Neural progenitor cell (in vitro differentiated cells): ENCODE data around the gene ARF6. TPM values are rescaled to one million over a fixed set of nuclear protein-coding genes. Genes with fewer than 3 reads are reported as not detected.

Experiments
- DNase-seq: peaks from one replicate; pipeline ENCODE4 v3.0.0-alpha.2; 2016; ENCODE audit warnings: low spot score
- H2AFZ ChIP-seq: fragments of 200-600 bp; sonication (generic); replicated peaks from 2 replicates; pipeline ENCODE4 v1.6.1; 2016; ENCODE audit warnings: antibody characterized with exemption
- H3F3A ChIP-seq: fragments of 200-600 bp; sonication (generic); 2 replicates; pipeline ENCODE4 v1.6.1; 2016; ENCODE audit warnings: antibody characterized with exemption, low read depth
- H3K27ac ChIP-seq: fragments of 200-600 bp; sonication (generic); 2 replicates; pipeline ENCODE4 v1.5.1; 2016; ENCODE audit warnings: mild to moderate bottlenecking
- H3K27me3 ChIP-seq: fragments of 200-600 bp; sonication (generic); 2 replicates; pipeline ENCODE4 v1.6.1; 2016; ENCODE audit warnings: mild to moderate bottlenecking, moderate library complexity
- H3K36me3 ChIP-seq: fragments of 200-600 bp; sonication (generic); 2 replicates; pipeline ENCODE4 v1.5.1; 2016
- H3K4me1 ChIP-seq: fragments of 200-600 bp; sonication (generic); 2 replicates; pipeline ENCODE4 v1.6.1; 2016; ENCODE audit warnings: mixed run types
- H3K4me2 ChIP-seq: fragments of 200-600 bp; sonication (generic); 2 replicates; pipeline ENCODE4 v1.6.1; 2016
- H3K4me3 ChIP-seq: fragments of 200-600 bp; sonication (generic); 2 replicates; pipeline ENCODE4 v1.5.1; 2016
- H3K79me2 ChIP-seq: fragments of 200-600 bp; sonication (generic); 2 replicates; pipeline ENCODE4 v1.6.1; 2016; ENCODE audit warnings: low read depth
- H3K9ac ChIP-seq: fragments of 200-600 bp; sonication (generic); 2 replicates; pipeline ENCODE4 v1.6.1; 2016
- H3K9me3 ChIP-seq: fragments of 200-600 bp; sonication (generic); 2 replicates; pipeline ENCODE4 v1.5.1; 2016; ENCODE audit warnings: low read depth
- H4K20me1 ChIP-seq: fragments of 200-600 bp; sonication (generic); 2 replicates; pipeline ENCODE4 v1.6.1; 2016; ENCODE audit warnings: low read depth
- H3K27ac Mint-ChIP-seq: 3 replicates; pipeline ENCODE4 v1.8.0; 2021; ENCODE audit warnings: mixed read lengths
- H3K27me3 Mint-ChIP-seq: 2 replicates; pipeline ENCODE4 v1.8.0; 2022; ENCODE audit warnings: low read depth, mild to moderate bottlenecking, inconsistent platforms, moderate library complexity, mixed read lengths; ENCODE audit not compliant: insufficient read depth
- H3K36me3 Mint-ChIP-seq: 3 replicates; pipeline ENCODE4 v1.8.0; 2021; ENCODE audit warnings: mixed read lengths
- H3K4me1 Mint-ChIP-seq: 3 replicates; pipeline ENCODE4 v1.8.0; 2021; ENCODE audit warnings: mixed read lengths
- H3K4me3 Mint-ChIP-seq: 3 replicates; pipeline ENCODE4 v1.8.0; 2021; ENCODE audit warnings: mild to moderate bottlenecking, moderate library complexity, mixed read lengths
- H3K9me3 Mint-ChIP-seq: 3 replicates; pipeline ENCODE4 v1.8.0; 2020; ENCODE audit warnings: mixed read lengths
- EZH2 ChIP-seq: fragments of 200-600 bp; sonication (generic); IDR thresholded peaks from 2 replicates; pipeline ENCODE4 v1.6.1; 2017; ENCODE audit warnings: antibody characterized with exemption, mild to moderate bottlenecking, moderate library complexity
- EZH2phosphoT487 ChIP-seq: fragments of 200-600 bp; sonication (generic); IDR thresholded peaks from 2 replicates; pipeline ENCODE4 v1.6.1; 2017; ENCODE audit warnings: antibody characterized with exemption
- total RNA-seq: library from RNA; depleted of rRNA; stranded (reverse); fragments of >200 nt; gene quantifications from 2 replicates; pipeline ENCODE4 v1.2.3, GENCODE V29; 2015; ENCODE audit warnings: low replicate concordance
- TF ChIP-seq, protein P1 (sequence below): fragments of 200-600 bp; sonication (generic); IDR thresholded peaks from 2 replicates; pipeline ENCODE4 v1.5.1; 2017; ENCODE audit warnings: antibody characterized with exemption, mild to moderate bottlenecking

The ARF6 gene
- total RNA-seq, 1 donor from 2014 or later: 48.7 TPM

DNA sequence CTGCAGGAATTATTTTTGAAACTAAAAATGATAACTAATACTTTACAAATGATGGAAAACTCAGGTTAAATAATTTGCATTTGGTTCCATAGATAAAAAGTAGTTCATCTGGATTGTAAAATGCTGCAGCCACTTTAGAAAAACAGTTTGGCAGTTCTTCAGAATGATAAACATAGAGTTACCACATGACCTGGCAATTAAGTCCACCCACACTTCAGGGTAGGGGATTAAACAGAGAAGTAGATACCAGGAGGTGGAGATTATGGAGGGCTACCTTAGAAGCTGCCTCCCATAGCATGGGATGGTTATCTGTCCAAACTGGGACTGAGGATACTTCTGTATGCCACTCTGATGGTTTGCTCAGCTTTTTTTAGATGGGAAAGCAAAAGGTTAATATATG is 22.2 kb downstream of the ARF6 start:
- H3K36me3 Mint-ChIP-seq: no peaks in the 10 kb centered on the region
- H2AFZ ChIP-seq: no peak overlapping the region

DNA sequence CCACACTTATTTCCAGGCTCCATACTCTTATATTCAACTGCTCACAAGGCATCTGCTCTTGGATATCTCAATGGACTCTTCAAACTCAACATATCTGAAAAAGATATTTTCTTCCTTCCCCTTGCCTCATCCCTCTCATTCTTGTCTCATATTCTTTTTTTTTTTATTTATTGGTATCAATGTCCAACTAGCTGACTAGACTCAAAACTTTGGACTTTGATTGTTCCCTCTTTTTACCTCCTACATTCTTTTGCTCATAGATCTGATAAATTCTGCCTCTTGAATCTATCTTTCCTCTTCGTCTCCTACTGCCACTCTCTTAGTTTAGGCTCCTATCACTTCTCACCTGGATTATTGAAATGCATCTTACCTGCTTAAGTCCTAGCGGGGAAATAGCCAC is 25.8 kb downstream of the ARF6 start:
- H3K4me3 ChIP-seq: no peak overlapping the region
- Mint-ChIP-seq H3K36me3 (no peaks in the 10 kb centered on the region), H3K9me3 (no peaks in the 10 kb centered on the region), H3K27ac (no peak overlapping the region), H3K4me1 (no peaks in the 10 kb centered on the region), H3K27me3 (peaks cover 4% of the 10 kb centered on the region), H3K4me3 (no peak overlapping the region)
- H3K27ac ChIP-seq: no peak overlapping the region
- no peaks in the 10 kb centered on the region for H3K36me3 ChIP-seq
- H3F3A ChIP-seq: no peaks in the 10 kb centered on the region
- H3K9me3 ChIP-seq: no peaks in the 10 kb centered on the region
- no peak overlapping the region for H2AFZ ChIP-seq
- H4K20me1 ChIP-seq: no peaks in the 10 kb centered on the region
- H3K4me1 ChIP-seq: no peaks in the 10 kb centered on the region
- H3K79me2 ChIP-seq: no peaks in the 10 kb centered on the region
- H3K27me3 ChIP-seq: no peaks in the 10 kb centered on the region
- H3K4me2 ChIP-seq: no peak overlapping the region
- no peak for DNase-seq
- H3K9ac ChIP-seq: no peak overlapping the region
- no peak for TF ChIP-seq EZH2phosphoT487
- TF ChIP-seq EZH2: no peak
- TF ChIP-seq, protein P1, sequence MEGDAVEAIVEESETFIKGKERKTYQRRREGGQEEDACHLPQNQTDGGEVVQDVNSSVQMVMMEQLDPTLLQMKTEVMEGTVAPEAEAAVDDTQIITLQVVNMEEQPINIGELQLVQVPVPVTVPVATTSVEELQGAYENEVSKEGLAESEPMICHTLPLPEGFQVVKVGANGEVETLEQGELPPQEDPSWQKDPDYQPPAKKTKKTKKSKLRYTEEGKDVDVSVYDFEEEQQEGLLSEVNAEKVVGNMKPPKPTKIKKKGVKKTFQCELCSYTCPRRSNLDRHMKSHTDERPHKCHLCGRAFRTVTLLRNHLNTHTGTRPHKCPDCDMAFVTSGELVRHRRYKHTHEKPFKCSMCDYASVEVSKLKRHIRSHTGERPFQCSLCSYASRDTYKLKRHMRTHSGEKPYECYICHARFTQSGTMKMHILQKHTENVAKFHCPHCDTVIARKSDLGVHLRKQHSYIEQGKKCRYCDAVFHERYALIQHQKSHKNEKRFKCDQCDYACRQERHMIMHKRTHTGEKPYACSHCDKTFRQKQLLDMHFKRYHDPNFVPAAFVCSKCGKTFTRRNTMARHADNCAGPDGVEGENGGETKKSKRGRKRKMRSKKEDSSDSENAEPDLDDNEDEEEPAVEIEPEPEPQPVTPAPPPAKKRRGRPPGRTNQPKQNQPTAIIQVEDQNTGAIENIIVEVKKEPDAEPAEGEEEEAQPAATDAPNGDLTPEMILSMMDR: no peak

More for the DNA sequence above, 22.2 kb downstream of the ARF6 start:
- H3K27me3 Mint-ChIP-seq: no peaks in the 10 kb centered on the region
- Histone ChIP-seq H3K9ac (no peak overlapping the region), H3K79me2 (no peaks in the 10 kb centered on the region), H3K4me2 (no peak overlapping the region), H3K27ac (no peak overlapping the region), H3K4me1 (no peaks in the 10 kb centered on the region), H3F3A (no peaks in the 10 kb centered on the region), H3K27me3 (no peaks in the 10 kb centered on the region), H4K20me1 (no peaks in the 10 kb centered on the region), H3K9me3 (no peaks in the 10 kb centered on the region), H3K36me3 (no peaks in the 10 kb centered on the region), H3K4me3 (no peak overlapping the region)
- no peaks in the 10 kb centered on the region for H3K4me1 Mint-ChIP-seq
- DNase-seq: no peak
- no peak overlapping the region for H3K27ac Mint-ChIP-seq
- H3K4me3 Mint-ChIP-seq: no peak overlapping the region
- H3K9me3 Mint-ChIP-seq: no peaks in the 10 kb centered on the region
- no peak for TF ChIP-seq EZH2

DNA sequence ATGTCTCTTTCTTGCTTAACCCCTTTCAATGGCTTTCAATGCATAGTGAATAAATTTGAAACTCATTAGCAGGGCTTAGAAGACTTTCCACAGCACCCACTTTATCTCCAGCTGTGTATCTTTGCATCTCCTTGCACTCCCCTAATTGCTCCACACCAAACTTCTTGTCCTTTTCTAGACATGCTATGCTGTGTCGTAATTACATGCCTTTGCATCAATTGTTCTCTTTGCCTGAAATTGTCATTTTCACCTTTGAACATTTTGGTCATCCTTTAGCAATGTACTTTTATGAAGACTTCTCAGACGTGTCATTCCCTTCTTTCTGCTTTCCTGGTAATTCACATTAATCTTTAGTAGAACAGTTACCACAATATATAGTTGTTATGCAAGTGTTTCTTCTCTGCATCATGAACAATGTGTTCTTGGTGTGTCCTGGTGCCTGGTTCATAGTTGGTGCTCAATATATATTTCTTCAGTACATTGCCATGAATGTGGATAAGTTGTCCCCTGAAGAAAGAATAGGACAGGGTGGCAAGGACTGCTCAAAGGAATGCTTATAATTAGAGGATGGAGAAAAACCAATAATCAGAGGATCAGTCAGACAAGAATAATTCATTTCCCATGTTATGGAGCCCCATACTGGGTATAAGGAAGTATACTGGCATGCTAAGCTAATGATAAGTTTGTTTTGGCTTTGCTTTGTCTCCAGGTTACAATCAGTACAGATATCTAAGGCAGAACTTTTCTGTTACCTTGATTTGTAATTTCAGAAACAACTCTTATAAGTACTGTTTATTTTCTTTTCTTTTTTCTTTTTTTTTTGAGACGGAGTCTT is 27.2 kb downstream of the ARF6 start:
- Histone ChIP-seq H3K36me3 (no peaks in the 10 kb centered on the region), H3K27ac (no peak overlapping the region), H3K4me3 (no peak overlapping the region), H3K4me1 (no peaks in the 10 kb centered on the region), H4K20me1 (no peaks in the 10 kb centered on the region), H2AFZ (no peak overlapping the region), H3K79me2 (no peaks in the 10 kb centered on the region), H3K4me2 (no peak overlapping the region), H3K9ac (no peak overlapping the region), H3K27me3 (no peaks in the 10 kb centered on the region), H3F3A (no peaks in the 10 kb centered on the region), H3K9me3 (no peaks in the 10 kb centered on the region)
- Mint-ChIP-seq H3K4me3 (no peak overlapping the region), H3K4me1 (no peaks in the 10 kb centered on the region), H3K36me3 (no peaks in the 10 kb centered on the region), H3K27me3 (peaks cover 4% of the 10 kb centered on the region), H3K27ac (no peak overlapping the region), H3K9me3 (no peaks in the 10 kb centered on the region)
- no peak for DNase-seq
- TF ChIP-seq EZH2 (no peak), EZH2phosphoT487 (no peak)

DNA sequence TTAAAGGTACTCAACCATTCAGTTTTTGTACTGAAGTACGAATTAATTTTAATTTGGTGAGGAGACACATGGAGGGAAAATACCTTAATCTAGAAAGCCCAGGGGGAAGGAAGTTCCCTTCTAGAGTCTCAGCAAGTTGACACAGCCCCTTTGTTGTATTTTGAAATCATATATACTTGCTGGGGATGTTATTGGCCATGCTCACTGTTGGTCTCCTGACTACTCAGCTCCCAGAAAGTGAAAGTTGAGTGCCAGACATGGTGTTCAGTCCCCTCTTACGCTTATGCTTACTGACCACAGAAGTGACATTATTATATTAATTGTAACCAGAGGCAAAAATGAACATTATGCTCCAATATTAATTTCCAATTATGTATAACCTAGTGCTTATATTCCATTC is 28.1 kb downstream of the ARF6 start:
- Histone ChIP-seq H2AFZ (no peak overlapping the region), H3K4me3 (no peak overlapping the region), H3K9ac (no peak overlapping the region), H3F3A (no peaks in the 10 kb centered on the region), H3K4me1 (no peaks in the 10 kb centered on the region), H3K27me3 (no peaks in the 10 kb centered on the region), H3K27ac (no peak overlapping the region), H3K79me2 (no peaks in the 10 kb centered on the region), H3K36me3 (no peaks in the 10 kb centered on the region), H3K4me2 (no peak overlapping the region), H3K9me3 (no peaks in the 10 kb centered on the region), H4K20me1 (no peaks in the 10 kb centered on the region)
- peaks cover 4% of the 10 kb centered on the region for H3K27me3 Mint-ChIP-seq
- no peaks in the 10 kb centered on the region for H3K36me3 Mint-ChIP-seq
- H3K27ac Mint-ChIP-seq: no peak overlapping the region
- no peak for TF ChIP-seq EZH2
- TF ChIP-seq, protein P1: no peak
- TF ChIP-seq EZH2phosphoT487: no peak
- no peaks in the 10 kb centered on the region for H3K4me1 Mint-ChIP-seq
- no peak for DNase-seq
- H3K4me3 Mint-ChIP-seq: no peak overlapping the region
- no peaks in the 10 kb centered on the region for H3K9me3 Mint-ChIP-seq
